ENCODE results near the gene PAIP2B.

PAIP2B gene

DNA sequence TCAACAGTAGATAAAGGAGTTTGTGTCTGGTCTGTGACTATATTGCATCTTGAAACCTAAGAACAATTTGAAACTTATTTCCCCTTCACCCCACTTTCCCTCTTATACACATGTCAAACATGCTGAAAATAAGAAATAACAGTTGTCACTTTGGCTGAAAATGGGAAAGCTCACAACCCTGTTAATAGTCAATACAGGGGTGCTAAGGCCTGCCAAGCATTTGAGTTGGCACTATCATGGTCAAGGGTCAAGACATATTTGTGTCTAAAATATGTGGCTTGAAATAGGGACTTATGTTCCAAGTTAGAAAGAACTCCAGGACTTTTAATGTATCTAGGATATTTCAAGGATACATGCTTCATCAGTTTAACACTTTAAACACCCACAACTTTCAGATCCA lies 20.6 kb downstream of the PAIP2B start (continued):
- TF ChIP-seq YY1 (tag by site-specific recombination; IDR thresholded peaks at IDR 0.05) (no peak), TCF7L2 (IDR thresholded peaks at IDR 0.05; ENCODE audit: borderline replicate concordance, low read depth, low read length) (no peak), ZNF501 (tag by site-specific recombination; IDR thresholded peaks at IDR 0.05) (no peak), OSR2 (tag by site-specific recombination; IDR thresholded peaks at IDR 0.05) (no peak), ZNF623 (tag by site-specific recombination; IDR thresholded peaks at IDR 0.05) (no peak)

DNA sequence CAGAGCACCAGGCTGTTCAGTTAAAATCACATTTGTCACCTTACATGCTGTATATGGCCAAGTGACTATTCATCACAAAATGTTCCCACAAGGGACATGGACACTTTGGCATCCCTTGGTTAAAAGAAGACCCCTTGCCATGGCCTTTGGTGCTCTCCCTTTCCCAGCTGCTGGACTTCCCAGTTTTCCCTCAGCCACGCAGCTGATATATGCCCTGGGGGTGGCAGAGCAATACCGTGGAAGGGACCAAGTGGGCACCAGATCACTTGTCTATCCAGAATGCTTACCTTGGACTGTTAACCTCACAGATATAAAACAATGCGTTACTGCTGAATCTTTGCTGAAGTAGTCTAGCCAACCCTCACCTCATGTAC lies 35.3 kb downstream of the PAIP2B start:
- CTCF ChIA-PET = interaction anchor here (0.7 to 1.8 kb wide), 5 partner anchors 21 to 1573 kb away, joined by 3 to 12 read pairs (median 3); no protein-coding TSS in a partner anchor
- no peaks in the 10 kb centered on the region; a peak in 1 of 3 replicates for H3K36me3 ChIP-seq (ENCODE audit: control insufficient read depth in 2 of 2, insufficient read depth in 1 of 2, low read length in 2 of 2)
- no peaks in the 10 kb centered on the region for H3K4me1 ChIP-seq (ENCODE audit: control insufficient read depth, insufficient read depth, low read length)
- H3K4me3 ChIP-seq (ENCODE audit: low read depth, low read length) = no peak overlapping the region
- POLR2A ChIA-PET = no interaction called here
- no peak overlapping the region for H3K27ac ChIP-seq (ENCODE audit: extremely low read depth, low read depth, low read length)
- TF ChIP-seq GLI2 (tag by site-specific recombination; IDR thresholded peaks at IDR 0.05; ENCODE audit: borderline replicate concordance, low read depth) = no peak
- TF ChIP-seq, protein P1, sequence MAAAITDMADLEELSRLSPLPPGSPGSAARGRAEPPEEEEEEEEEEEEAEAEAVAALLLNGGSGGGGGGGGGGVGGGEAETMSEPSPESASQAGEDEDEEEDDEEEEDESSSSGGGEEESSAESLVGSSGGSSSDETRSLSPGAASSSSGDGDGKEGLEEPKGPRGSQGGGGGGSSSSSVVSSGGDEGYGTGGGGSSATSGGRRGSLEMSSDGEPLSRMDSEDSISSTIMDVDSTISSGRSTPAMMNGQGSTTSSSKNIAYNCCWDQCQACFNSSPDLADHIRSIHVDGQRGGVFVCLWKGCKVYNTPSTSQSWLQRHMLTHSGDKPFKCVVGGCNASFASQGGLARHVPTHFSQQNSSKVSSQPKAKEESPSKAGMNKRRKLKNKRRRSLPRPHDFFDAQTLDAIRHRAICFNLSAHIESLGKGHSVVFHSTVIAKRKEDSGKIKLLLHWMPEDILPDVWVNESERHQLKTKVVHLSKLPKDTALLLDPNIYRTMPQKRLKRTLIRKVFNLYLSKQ (tag by site-specific recombination; IDR thresholded peaks at IDR 0.05; ENCODE audit: borderline replicate concordance) = no peak
- TF ChIP-seq, protein P2, sequence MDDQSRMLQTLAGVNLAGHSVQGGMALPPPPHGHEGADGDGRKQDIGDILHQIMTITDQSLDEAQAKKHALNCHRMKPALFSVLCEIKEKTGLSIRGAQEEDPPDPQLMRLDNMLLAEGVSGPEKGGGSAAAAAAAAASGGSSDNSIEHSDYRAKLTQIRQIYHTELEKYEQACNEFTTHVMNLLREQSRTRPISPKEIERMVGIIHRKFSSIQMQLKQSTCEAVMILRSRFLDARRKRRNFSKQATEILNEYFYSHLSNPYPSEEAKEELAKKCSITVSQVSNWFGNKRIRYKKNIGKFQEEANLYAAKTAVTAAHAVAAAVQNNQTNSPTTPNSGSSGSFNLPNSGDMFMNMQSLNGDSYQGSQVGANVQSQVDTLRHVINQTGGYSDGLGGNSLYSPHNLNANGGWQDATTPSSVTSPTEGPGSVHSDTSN (CRISPR knock-in tag; IDR thresholded peaks at IDR 0.05) = no peak
- TF ChIP-seq ZNF114 (tag by site-specific recombination; IDR thresholded peaks at IDR 0.05) = no peak
- TF ChIP-seq ZNF701 (tag by site-specific recombination; IDR thresholded peaks at IDR 0.05) = no peak
- TF ChIP-seq, protein P3, sequence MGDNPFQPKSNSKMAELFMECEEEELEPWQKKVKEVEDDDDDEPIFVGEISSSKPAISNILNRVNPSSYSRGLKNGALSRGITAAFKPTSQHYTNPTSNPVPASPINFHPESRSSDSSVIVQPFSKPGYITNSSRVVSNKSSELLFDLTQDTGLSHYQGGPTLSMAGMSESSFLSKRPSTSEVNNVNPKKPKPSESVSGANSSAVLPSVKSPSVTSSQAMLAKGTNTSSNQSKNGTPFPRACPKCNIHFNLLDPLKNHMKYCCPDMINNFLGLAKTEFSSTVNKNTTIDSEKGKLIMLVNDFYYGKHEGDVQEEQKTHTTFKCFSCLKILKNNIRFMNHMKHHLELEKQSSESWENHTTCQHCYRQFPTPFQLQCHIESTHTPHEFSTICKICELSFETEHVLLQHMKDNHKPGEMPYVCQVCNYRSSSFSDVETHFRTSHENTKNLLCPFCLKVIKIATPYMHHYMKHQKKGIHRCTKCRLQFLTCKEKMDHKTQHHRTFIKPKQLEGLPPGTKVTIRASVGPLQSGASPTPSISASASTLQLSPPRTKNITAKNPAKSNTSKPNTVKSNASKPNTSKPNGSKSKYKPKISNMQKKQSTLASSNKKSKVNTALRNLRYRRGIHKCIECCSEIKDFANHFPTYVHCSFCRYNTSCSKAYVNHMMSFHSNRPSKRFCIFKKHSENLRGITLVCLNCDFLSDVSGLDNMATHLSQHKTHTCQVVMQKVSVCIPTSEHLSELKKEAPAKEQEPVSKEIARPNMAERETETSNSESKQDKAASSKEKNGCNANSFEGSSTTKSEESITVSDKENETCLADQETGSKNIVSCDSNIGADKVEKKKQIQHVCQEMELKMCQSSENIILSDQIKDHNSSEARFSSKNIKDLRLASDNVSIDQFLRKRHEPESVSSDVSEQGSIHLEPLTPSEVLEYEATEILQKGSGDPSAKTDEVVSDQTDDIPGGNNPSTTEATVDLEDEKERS (tag by site-specific recombination; IDR thresholded peaks at IDR 0.05) = no peak
- no peak for TF ChIP-seq ZNF837 (tag by site-specific recombination; IDR thresholded peaks at IDR 0.05)
- no peak for TF ChIP-seq ZNF707 (tag by site-specific recombination; IDR thresholded peaks at IDR 0.05)
- TF ChIP-seq ZNF423 (tag by site-specific recombination; IDR thresholded peaks at IDR 0.05) = no peak
- no peak for TF ChIP-seq ZBTB1 (tag by site-specific recombination; IDR thresholded peaks at IDR 0.05)
- no peaks in the 10 kb centered on the region for H3K9me3 ChIP-seq (ENCODE audit: control insufficient read depth, insufficient read depth, low read depth, low read length)

DNA sequence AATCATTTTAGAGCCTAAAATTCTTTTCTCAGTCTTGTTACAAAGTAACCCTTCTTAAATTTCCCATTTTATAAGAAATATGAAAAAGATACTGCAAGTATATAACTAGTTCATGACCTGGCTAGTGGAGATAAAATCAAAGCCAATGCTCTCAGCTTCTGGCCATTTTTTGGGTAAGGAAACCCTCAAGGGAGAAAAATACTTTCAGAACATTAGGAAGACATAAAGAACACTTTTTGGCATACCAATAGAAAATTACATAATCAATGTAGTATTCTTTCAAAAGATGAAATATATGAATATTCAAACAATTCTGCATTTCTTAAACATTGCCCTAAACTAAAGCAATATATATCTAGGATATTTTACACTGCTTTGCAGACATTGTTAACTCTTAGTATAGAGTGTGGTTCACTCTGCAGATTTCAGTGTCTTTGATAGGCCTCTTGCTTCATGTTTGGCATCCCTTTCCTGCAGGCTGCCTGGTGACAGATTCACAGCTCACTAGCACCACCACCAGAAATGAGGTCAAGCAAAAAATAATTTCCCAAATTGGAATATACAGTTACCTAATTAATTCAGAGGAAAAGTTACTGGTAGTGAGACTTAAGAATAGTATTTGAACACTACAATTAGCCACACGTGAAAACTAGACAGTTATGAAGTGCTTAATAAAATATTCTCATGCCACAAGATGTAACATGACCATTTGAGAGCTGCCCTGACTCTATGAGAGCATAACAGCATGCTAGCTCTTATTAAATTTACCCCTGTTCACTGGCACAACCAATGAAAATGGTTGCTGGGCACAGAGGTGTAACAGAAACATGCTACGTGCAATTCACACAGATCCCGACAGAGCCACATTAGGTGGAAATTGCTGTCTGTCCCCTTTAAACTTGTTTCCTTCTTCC lies 36.0 kb downstream of the PAIP2B start:
- TF ChIP-seq, protein P4, sequence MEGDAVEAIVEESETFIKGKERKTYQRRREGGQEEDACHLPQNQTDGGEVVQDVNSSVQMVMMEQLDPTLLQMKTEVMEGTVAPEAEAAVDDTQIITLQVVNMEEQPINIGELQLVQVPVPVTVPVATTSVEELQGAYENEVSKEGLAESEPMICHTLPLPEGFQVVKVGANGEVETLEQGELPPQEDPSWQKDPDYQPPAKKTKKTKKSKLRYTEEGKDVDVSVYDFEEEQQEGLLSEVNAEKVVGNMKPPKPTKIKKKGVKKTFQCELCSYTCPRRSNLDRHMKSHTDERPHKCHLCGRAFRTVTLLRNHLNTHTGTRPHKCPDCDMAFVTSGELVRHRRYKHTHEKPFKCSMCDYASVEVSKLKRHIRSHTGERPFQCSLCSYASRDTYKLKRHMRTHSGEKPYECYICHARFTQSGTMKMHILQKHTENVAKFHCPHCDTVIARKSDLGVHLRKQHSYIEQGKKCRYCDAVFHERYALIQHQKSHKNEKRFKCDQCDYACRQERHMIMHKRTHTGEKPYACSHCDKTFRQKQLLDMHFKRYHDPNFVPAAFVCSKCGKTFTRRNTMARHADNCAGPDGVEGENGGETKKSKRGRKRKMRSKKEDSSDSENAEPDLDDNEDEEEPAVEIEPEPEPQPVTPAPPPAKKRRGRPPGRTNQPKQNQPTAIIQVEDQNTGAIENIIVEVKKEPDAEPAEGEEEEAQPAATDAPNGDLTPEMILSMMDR (tag by site-specific recombination; IDR thresholded peaks at IDR 0.05) = 0 out of 2 replicates have a peak, but pooled peaks have one; percentile 19
- TF ChIP-seq ZNF433 (tag by site-specific recombination; IDR thresholded peaks at IDR 0.05; ENCODE audit: low read depth) = no peak
- TF ChIP-seq ZNF2 (tag by site-specific recombination; IDR thresholded peaks at IDR 0.05) = no peak
- CTCF ChIA-PET = interaction anchor here (0.7 to 1.8 kb wide), 7 partner anchors 12 to 1573 kb away, joined by 3 to 12 read pairs (median 3); no protein-coding TSS in a partner anchor
- POLR2A ChIA-PET = no interaction called here

More for the DNA sequence above, 36.0 kb downstream of the PAIP2B start:
- Histone ChIP-seq H3K9me3 (ENCODE audit: control insufficient read depth, insufficient read depth, low read depth, low read length) (no peaks in the 10 kb centered on the region), H3K27ac (ENCODE audit: extremely low read depth, low read depth, low read length) (no peak overlapping the region), H3K4me1 (ENCODE audit: control insufficient read depth, insufficient read depth, low read length) (no peaks in the 10 kb centered on the region), H3K36me3 (ENCODE audit: control insufficient read depth in 2 of 2, insufficient read depth in 1 of 2, low read length in 2 of 2) (no peaks in the 10 kb centered on the region), H3K4me3 (ENCODE audit: low read depth, low read length) (no peak overlapping the region)

All from HEK293 (cell line).